GM23248 (cell line): ENCODE results near the gene YBX3. TPM values are rescaled to one million over a fixed set of nuclear protein-coding genes. Genes with fewer than 3 reads are reported as not detected.

Experiments used
- DNase-seq: peaks from one replicate; pipeline ENCODE4 v3.0.0-alpha.2; 2015
- H2AFZ ChIP-seq: fragments of 200-600 bp; sonication (generic); 2 replicates; pipeline ENCODE4 v1.6.1; 2016; ENCODE audit warnings: antibody characterized with exemption
- H3F3A ChIP-seq: fragments of 200-600 bp; sonication (generic); 2 replicates; pipeline ENCODE4 v1.6.1; 2016; ENCODE audit warnings: mild to moderate bottlenecking, antibody characterized with exemption, mixed run types; ENCODE audit not compliant: insufficient read depth
- H3K27ac ChIP-seq: fragments of 200-600 bp; sonication (generic); 2 replicates; pipeline ENCODE4 v1.5.1; 2016; ENCODE audit warnings: mild to moderate bottlenecking
- H3K27me3 ChIP-seq: fragments of 200-600 bp; sonication (generic); replicated peaks from 2 replicates; pipeline ENCODE4 v1.6.1; 2016; ENCODE audit warnings: mild to moderate bottlenecking; ENCODE audit not compliant: insufficient read depth
- H3K36me3 ChIP-seq: fragments of 200-600 bp; sonication (generic); 2 replicates; pipeline ENCODE4 v1.6.1; 2016; ENCODE audit warnings: low read depth, mild to moderate bottlenecking
- H3K4me1 ChIP-seq: fragments of 200-600 bp; sonication (generic); 2 replicates; pipeline ENCODE4 v1.6.1; 2016; ENCODE audit warnings: mild to moderate bottlenecking; ENCODE audit not compliant: insufficient read depth
- H3K4me2 ChIP-seq: fragments of 200-600 bp; sonication (generic); one replicate; pipeline ENCODE4 v1.6.1; 2016; ENCODE audit warnings: mild to moderate bottlenecking; ENCODE audit not compliant: unreplicated experiment
- H3K4me3 ChIP-seq: fragments of 200-600 bp; sonication (generic); 2 replicates; pipeline ENCODE4 v1.5.1; 2016; ENCODE audit warnings: mild to moderate bottlenecking
- H3K79me2 ChIP-seq: fragments of 200-600 bp; sonication (generic); 2 replicates; pipeline ENCODE4 v1.6.1; 2016; ENCODE audit warnings: mild to moderate bottlenecking; ENCODE audit not compliant: insufficient read depth
- H3K9ac ChIP-seq: fragments of 200-600 bp; sonication (generic); 2 replicates; pipeline ENCODE4 v1.6.1; 2016; ENCODE audit warnings: mild to moderate bottlenecking
- H3K9me2 ChIP-seq: fragments of 200-600 bp; sonication (generic); 2 replicates; pipeline ENCODE4 v1.6.1; 2016; ENCODE audit warnings: mixed run types, mild to moderate bottlenecking, moderate library complexity; ENCODE audit not compliant: insufficient read depth
- H3K9me3 ChIP-seq: fragments of 200-600 bp; sonication (generic); one replicate; pipeline ENCODE4 v1.6.1; 2017; ENCODE audit warnings: low read depth
- H4K20me1 ChIP-seq: fragments of 200-600 bp; sonication (generic); 2 replicates; pipeline ENCODE4 v1.6.0; 2016; ENCODE audit not compliant: insufficient read depth
- EZH2 ChIP-seq: fragments of 200-600 bp; sonication (generic); IDR thresholded peaks from 2 replicates; pipeline ENCODE4 v1.6.1; 2018; ENCODE audit warnings: antibody characterized with exemption, mild to moderate bottlenecking; ENCODE audit not compliant: insufficient read depth, poor library complexity, severe bottlenecking
- EZH2phosphoT487 ChIP-seq: fragments of 200-600 bp; sonication (generic); IDR thresholded peaks from 2 replicates; pipeline ENCODE4 v1.6.1; 2018; ENCODE audit warnings: antibody characterized with exemption, moderate library complexity, mild to moderate bottlenecking, low read depth; ENCODE audit not compliant: insufficient read depth
- WGBS, 2 experiments: methylation state at CpG; one replicate each; pipeline ENCODE4 v1.1.6; 2015 to 2017; ENCODE audit warnings: low lambda C conversion rate in 2 of 2, low coverage in 1 of 2; ENCODE audit errors: missing lambda C conversion rate in 2 of 2; 5-methylcytosine and 5-hydroxymethylcytosine counted together
- in situ Hi-C: fragments of 300-500 bp; cut with MboI; formaldehyde crosslinking; loops from 2 replicates; pipeline ENCODE4 v1.15.0; 2020
- polyA plus RNA-seq: library from polyadenylated mRNA; unstranded; fragments of >200 nt; fragmentation: Nextera tagmentation; extraction: Ambion mirVana; gene quantifications from 2 replicates; pipeline ENCODE4 v1.2.1, GENCODE V29; 2016
- total RNA-seq: library from RNA; depleted of rRNA; stranded (reverse); fragments of >200 nt; shearing (Covaris generic); gene quantifications from 2 replicates; pipeline ENCODE4 v1.2.3, GENCODE V29; 2014

Gene YBX3
- total and polyA plus RNA-seq, 2 experiments from 2014 or later = 108 to 215 TPM

GRCh38 chr12:10672231-10672868, 50.8 kb downstream of the YBX3 start:
- TF ChIP-seq EZH2 (no peak), EZH2phosphoT487 (no peak)
- Histone ChIP-seq H3K79me2 (no peaks in the 10 kb centered on the region), H3K27ac (no peak overlapping the region), H3K4me3 (no peak overlapping the region), H3K27me3 (no peaks in the 10 kb centered on the region), H4K20me1 (no peaks in the 10 kb centered on the region), H3K9me3 (no peaks in the 10 kb centered on the region), H3K36me3 (no peaks in the 10 kb centered on the region), H3F3A (no peaks in the 10 kb centered on the region), H3K4me1 (no peaks in the 10 kb centered on the region), H3K9me2 (no peaks in the 10 kb centered on the region), H3K9ac (no peak overlapping the region), H3K4me2 (no peak overlapping the region), H2AFZ (no peak overlapping the region)
- no peak for DNase-seq
- in situ Hi-C loops = no loop called here
- 82% methylated on average over 15 of the region's 15 CpGs for WGBS, 2 experiments

- DNase-seq = no peak
- no peaks in the 10 kb centered on the region for H3F3A ChIP-seq
- 85 to 86% methylated on average over 1 of the region's 1 CpG for WGBS, 2 experiments
- in situ Hi-C loops = no loop called here
- no peak overlapping the region for H2AFZ ChIP-seq
- no peaks in the 10 kb centered on the region for H3K9me3 ChIP-seq
- H3K9ac ChIP-seq = no peak overlapping the region
- H3K27me3 ChIP-seq = no peaks in the 10 kb centered on the region
- no peak overlapping the region for H3K4me2 ChIP-seq
- no peaks in the 10 kb centered on the region for H4K20me1 ChIP-seq
- H3K4me3 ChIP-seq = no peak overlapping the region
- no peak for TF ChIP-seq EZH2
- H3K79me2 ChIP-seq = no peaks in the 10 kb centered on the region
- no peak overlapping the region for H3K27ac ChIP-seq
- no peaks in the 10 kb centered on the region for H3K9me2 ChIP-seq
- no peaks in the 10 kb centered on the region for H3K36me3 ChIP-seq
- no peaks in the 10 kb centered on the region for H3K4me1 ChIP-seq
Measured at GRCh38 chr12:10669533-10669932, 53.6 kb downstream of the YBX3 start.

- H3K4me2 ChIP-seq = no peak overlapping the region
- WGBS, 2 experiments = 78 to 87% methylated on average over 5 of the region's 5 CpGs
Measured at GRCh38 chr12:10668526-10668925, 54.6 kb downstream of the YBX3 start.

GRCh38 chr12:10667581-10667980, 55.5 kb downstream of the YBX3 start:
- H3F3A ChIP-seq = no peaks in the 10 kb centered on the region
- no peaks in the 10 kb centered on the region for H3K79me2 ChIP-seq
- H3K27me3 ChIP-seq = no peaks in the 10 kb centered on the region
- no peak overlapping the region for H3K27ac ChIP-seq
- H3K4me1 ChIP-seq = no peaks in the 10 kb centered on the region
- no peak overlapping the region for H3K9ac ChIP-seq
- in situ Hi-C loops = no loop called here
- no peaks in the 10 kb centered on the region for H3K9me3 ChIP-seq
- no peak overlapping the region for H3K4me3 ChIP-seq
- no peaks in the 10 kb centered on the region for H3K36me3 ChIP-seq
- no peaks in the 10 kb centered on the region for H4K20me1 ChIP-seq
- H2AFZ ChIP-seq = no peak overlapping the region
- no peak for DNase-seq
- no peaks in the 10 kb centered on the region for H3K9me2 ChIP-seq
- 48 to 67% methylated on average over 1 of the region's 1 CpG for WGBS, 2 experiments
- TF ChIP-seq EZH2 (no peak), EZH2phosphoT487 (no peak)
- no peak overlapping the region for H3K4me2 ChIP-seq

More at GRCh38 chr12:10668526-10668925, 54.6 kb downstream of the YBX3 start:
- Histone ChIP-seq H3K36me3 (no peaks in the 10 kb centered on the region), H3K4me3 (no peak overlapping the region), H3K27me3 (no peaks in the 10 kb centered on the region), H3F3A (no peaks in the 10 kb centered on the region), H2AFZ (no peak overlapping the region; the same call in 1 of the 2 replicates), H4K20me1 (no peaks in the 10 kb centered on the region), H3K9ac (no peak overlapping the region), H3K79me2 (no peaks in the 10 kb centered on the region), H3K9me3 (no peaks in the 10 kb centered on the region), H3K9me2 (no peaks in the 10 kb centered on the region), H3K4me1 (no peaks in the 10 kb centered on the region), H3K27ac (no peak overlapping the region)
- in situ Hi-C loops = no loop called here
- DNase-seq = no peak
- no peak for TF ChIP-seq EZH2phosphoT487
- no peak for TF ChIP-seq EZH2
